LNCaP clone FGC (cell line): ENCODE measurements around the gene BCOR.

Source experiments
- DNase-seq: peaks from one replicate; pipeline ENCODE4 v3.0.0-alpha.2; 2011; ENCODE audit warnings: low read depth
- H3K4me3 ChIP-seq: 2 replicates; pipeline ENCODE4 v1.5.1; 2011; ENCODE audit warnings: mild to moderate bottlenecking, low read depth, low read length, control low read depth
- CTCF ChIP-seq: IDR thresholded peaks from 2 replicates; pipeline ENCODE4 v1.5.1; 2012; ENCODE audit warnings: mild to moderate bottlenecking; ENCODE audit not compliant: control insufficient read depth, insufficient read depth; ENCODE audit errors: extremely low read depth

Gene BCOR

DNA sequence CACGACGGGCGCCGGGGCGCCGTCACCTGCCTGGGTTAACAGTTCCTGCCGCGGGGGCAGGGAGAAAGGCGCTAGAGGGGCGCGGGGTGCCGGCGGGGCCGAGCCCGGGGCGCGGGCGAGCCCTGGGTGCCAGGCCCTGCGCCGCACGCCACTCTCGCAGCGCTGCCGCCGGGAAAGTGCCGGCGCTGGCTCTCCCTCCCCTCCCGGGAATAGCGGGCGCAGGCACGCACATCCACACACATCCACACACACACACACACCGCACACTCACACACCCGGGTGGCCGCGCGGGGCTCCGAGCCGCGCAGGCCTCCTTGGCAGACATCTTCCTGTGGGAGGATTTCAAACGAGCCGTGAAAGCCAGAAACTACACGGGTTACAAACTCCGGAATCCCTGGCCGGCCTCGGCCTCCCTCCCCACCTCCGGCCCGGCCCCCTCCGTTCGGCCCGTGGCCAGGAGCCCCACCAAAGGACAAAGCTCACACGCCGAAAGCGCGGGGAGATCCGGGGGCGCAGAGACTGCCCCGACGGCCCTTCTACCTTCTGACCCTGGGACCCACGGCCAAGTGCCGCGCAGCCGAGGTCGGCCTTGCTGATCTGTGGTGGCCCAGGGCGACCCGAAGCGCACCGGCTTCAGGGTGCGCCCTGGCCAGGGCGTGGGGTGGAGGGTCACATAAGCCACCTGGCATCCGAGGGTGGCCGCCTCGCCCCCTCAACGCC lies 92.3 kb downstream of the BCOR start:
- no peak overlapping the region for H3K4me3 ChIP-seq
- DNase-seq: no peak
- no peak for TF ChIP-seq CTCF

- TF ChIP-seq CTCF: no peak
- no peak overlapping the region for H3K4me3 ChIP-seq
- DNase-seq: no peak
These were observed 92.9 kb downstream of the BCOR start for GRCh38 chrX:40004921-40005291.

DNA sequence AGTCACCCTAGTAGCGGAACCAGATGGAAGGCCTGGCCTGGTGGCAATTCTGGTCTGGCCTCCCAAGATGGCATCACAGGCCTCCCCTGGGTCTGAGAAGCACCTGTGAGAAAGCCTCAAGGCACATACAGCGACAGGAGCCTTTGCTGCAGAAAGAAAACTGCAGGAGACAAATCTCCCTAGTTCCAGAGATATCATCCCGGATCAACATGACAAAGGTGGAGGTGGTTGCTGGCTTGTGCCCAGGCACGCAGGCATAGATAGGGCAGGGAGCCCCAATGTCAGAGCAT lies 93.6 kb downstream of the BCOR start:
- no peak for TF ChIP-seq CTCF
- H3K4me3 ChIP-seq: no peak overlapping the region
- DNase-seq: no peak

GRCh38 chrX:40003428-40004245 lies 94.1 kb downstream of the BCOR start:
- no peak for TF ChIP-seq CTCF
- DNase-seq: no peak
- no peak overlapping the region for H3K4me3 ChIP-seq

DNA sequence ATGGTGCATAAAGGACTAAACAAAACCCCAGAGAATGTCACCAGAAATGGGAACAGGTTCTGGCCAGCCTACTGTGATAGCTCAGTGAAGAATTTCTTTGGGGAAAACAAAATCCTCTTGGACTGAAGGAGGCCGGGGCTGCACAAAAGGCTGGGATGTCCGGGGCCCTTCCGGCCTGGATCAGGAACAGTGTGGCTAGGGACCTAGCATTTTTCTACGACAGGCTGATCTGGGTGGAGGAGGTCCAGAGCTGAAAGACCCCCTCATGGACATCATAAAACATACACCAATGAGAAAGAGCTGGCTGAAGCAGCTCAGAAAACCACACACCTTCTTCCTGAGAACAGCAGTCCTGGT lies 94.7 kb downstream of the BCOR start:
- no peak for DNase-seq
- H3K4me3 ChIP-seq: no peak overlapping the region
- no peak for TF ChIP-seq CTCF
